KMS-11 (cell line): Measurements from ENCODE around the gene OR6C65.
"Not testable (repeated sequence)": the region's sequence is repeated elsewhere in the genome, so short reads cannot be mapped to it uniquely, and the experiment has no call there.

Source experiments
- H2AFZ ChIP-seq: fragments of 200-600 bp; sonication (generic); 2 replicates; pipeline ENCODE4 v1.6.1; 2016; ENCODE audit warnings: antibody characterized with exemption, mixed run types, low read depth
- H3K27ac ChIP-seq: fragments of 200-600 bp; sonication (generic); 2 replicates; pipeline ENCODE4 v1.6.1; 2016; ENCODE audit warnings: mild to moderate bottlenecking, mixed run types
- H3K27me3 ChIP-seq: fragments of 200-600 bp; sonication (generic); 2 replicates; pipeline ENCODE4 v1.6.1; 2017; ENCODE audit warnings: mild to moderate bottlenecking, low read depth, mixed run types, moderate library complexity; ENCODE audit not compliant: insufficient read depth
- H3K36me3 ChIP-seq: fragments of 200-600 bp; sonication (generic); 2 replicates; pipeline ENCODE4 v1.6.1; 2017; ENCODE audit warnings: mild to moderate bottlenecking, mixed run types; ENCODE audit not compliant: insufficient read depth
- H3K4me1 ChIP-seq: fragments of 200-600 bp; sonication (generic); 2 replicates; pipeline ENCODE4 v1.6.1; 2016; ENCODE audit warnings: mild to moderate bottlenecking, low read depth, mixed run types; ENCODE audit not compliant: poor library complexity, severe bottlenecking
- H3K4me2 ChIP-seq: fragments of 200-600 bp; sonication (generic); 2 replicates; pipeline ENCODE4 v1.7.0; 2016; ENCODE audit warnings: mild to moderate bottlenecking, mixed run types
- H3K4me3 ChIP-seq: fragments of 200-600 bp; sonication (generic); IDR thresholded peaks from 2 replicates; pipeline ENCODE4 v1.6.1; 2017; ENCODE audit warnings: low read depth, low read length, mixed read lengths; ENCODE audit not compliant: insufficient read depth
- H3K79me2 ChIP-seq: fragments of 200-600 bp; sonication (generic); 2 replicates; pipeline ENCODE4 v1.6.1; 2016; ENCODE audit warnings: low read depth, mixed run types; ENCODE audit not compliant: insufficient read depth
- H3K9ac ChIP-seq: fragments of 200-600 bp; sonication (generic); 2 replicates; pipeline ENCODE4 v1.6.1; 2016; ENCODE audit warnings: mild to moderate bottlenecking, mixed run types
- H4K20me1 ChIP-seq: fragments of 200-600 bp; sonication (generic); 2 replicates; pipeline ENCODE4 v1.6.1; 2016; ENCODE audit warnings: mild to moderate bottlenecking, mixed run types; ENCODE audit not compliant: insufficient read depth
- TF ChIP-seq, protein P1 (sequence below): fragments of 200-600 bp; sonication (generic); conservative IDR thresholded peaks from 2 replicates; pipeline ENCODE4 v1.6.1; 2017; ENCODE audit warnings: low read depth, mild to moderate bottlenecking, antibody characterized with exemption, low read length, moderate library complexity, mixed read lengths

OR6C65 gene

DNA sequence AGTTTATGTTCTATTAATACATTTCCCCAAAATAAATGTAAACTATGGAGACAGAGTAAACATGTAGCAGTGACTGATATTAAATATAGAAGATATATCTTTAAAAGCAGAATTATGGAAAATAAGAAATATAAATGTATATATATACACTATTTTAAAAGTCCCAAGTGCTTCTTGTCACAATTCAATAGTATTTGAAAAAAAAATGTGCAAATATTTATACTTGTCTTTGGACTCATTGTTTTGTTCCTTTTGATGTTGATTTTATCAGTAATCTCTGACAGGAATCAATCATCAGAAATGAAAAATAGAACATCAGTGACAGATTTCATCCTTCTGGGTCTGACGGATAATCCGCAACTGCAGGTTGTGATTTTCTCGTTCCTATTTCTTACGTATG, 25.6 kb downstream of the OR6C65 start, which contains the start of gene OR6C76:
TSS of gene OR6C76 (plus strand) at position 301 of the 400 bp plus-strand sequence. CDS start at position 301, 0 bp downstream.
- no peak within 1 kb of the TSS for H3K4me2 ChIP-seq
- H3K4me1 ChIP-seq = no peaks in the 10 kb centered on the region
- no peak within 1 kb of the TSS for H3K9ac ChIP-seq
- H3K36me3 ChIP-seq = no peaks in the 10 kb centered on the region
- H3K79me2 ChIP-seq = no peaks in the 10 kb centered on the region
- H2AFZ ChIP-seq = no peak within 1 kb of the TSS
- TF ChIP-seq, protein P1, sequence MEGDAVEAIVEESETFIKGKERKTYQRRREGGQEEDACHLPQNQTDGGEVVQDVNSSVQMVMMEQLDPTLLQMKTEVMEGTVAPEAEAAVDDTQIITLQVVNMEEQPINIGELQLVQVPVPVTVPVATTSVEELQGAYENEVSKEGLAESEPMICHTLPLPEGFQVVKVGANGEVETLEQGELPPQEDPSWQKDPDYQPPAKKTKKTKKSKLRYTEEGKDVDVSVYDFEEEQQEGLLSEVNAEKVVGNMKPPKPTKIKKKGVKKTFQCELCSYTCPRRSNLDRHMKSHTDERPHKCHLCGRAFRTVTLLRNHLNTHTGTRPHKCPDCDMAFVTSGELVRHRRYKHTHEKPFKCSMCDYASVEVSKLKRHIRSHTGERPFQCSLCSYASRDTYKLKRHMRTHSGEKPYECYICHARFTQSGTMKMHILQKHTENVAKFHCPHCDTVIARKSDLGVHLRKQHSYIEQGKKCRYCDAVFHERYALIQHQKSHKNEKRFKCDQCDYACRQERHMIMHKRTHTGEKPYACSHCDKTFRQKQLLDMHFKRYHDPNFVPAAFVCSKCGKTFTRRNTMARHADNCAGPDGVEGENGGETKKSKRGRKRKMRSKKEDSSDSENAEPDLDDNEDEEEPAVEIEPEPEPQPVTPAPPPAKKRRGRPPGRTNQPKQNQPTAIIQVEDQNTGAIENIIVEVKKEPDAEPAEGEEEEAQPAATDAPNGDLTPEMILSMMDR = no peak
- H3K4me3 ChIP-seq = no peak within 1 kb of the TSS
- H3K27me3 ChIP-seq = no peaks in the 10 kb centered on the region
- no peaks in the 10 kb centered on the region for H4K20me1 ChIP-seq
- no peak within 1 kb of the TSS for H3K27ac ChIP-seq

DNA sequence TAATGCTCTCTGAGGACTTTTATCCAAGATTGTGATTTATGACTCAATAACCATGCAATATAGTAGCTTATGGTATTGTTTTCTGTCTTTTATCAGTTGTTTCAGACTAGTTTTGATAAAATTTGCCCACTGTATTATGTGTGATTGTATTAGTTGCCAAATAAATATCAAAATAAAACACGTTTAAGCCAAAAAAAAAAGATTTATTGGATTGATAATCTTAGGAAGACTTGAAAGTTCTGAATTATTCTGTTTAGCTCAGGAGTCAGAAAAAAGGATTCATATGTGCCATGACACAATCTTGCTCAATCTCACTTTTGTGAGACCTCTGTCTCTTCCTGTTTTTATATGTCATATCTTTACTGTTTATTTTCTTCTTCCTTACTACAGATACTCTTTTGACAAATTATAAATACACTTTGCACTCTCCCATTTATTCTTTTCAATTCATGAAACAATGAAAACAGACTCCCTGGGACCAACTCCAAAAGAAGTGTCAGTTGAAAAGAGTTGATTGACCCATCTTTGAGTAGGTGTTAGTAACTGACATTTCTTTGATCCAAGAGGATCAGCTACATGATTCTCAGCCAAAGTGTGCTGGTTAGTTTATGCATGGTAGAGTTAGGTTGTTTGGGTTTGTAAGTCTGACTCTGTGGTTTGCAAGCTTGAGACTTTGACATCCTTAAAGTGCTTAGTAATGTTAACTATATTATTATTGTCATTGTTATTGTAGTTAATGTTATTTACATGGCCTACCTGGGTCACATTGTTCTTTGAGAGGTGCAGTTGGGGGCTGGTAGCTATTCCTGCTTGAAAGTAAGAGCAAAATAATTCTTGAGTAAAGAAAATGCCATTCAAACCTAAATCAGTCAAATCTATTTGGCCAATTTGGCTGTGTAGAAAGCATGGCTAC, 28.3 kb downstream of the OR6C65 start:
- Histone ChIP-seq H2AFZ (no peak overlapping the region), H4K20me1 (no peaks in the 10 kb centered on the region), H3K4me3 (no peak overlapping the region), H3K27me3 (no peaks in the 10 kb centered on the region), H3K4me2 (no peak overlapping the region), H3K9ac (no peak overlapping the region), H3K36me3 (no peaks in the 10 kb centered on the region), H3K27ac (no peak overlapping the region), H3K4me1 (no peaks in the 10 kb centered on the region), H3K79me2 (no peaks in the 10 kb centered on the region)
- TF ChIP-seq, protein P1 = no peak

GRCh38 chr12:55441233-55441632, 40.9 kb downstream of the OR6C65 start:
- not testable (repeated sequence) for H3K9ac ChIP-seq, H4K20me1 ChIP-seq, H3K4me2 ChIP-seq, H3K27ac ChIP-seq, H3K36me3 ChIP-seq, H2AFZ ChIP-seq, H3K79me2 ChIP-seq, H3K4me3 ChIP-seq, H3K27me3 ChIP-seq, H3K4me1 ChIP-seq

GRCh38 chr12:55443776-55444175, 43.4 kb downstream of the OR6C65 start, which contains the start of gene OR6C2:
Gene OR6C2 (plus strand): TSS chr12:55444076. CDS start chr12:55452214, 8,138 bp downstream.
- TF ChIP-seq, protein P1 = no peak
- H3K4me2 ChIP-seq = no peak within 1 kb of the TSS

GRCh38 chr12:55445357-55445756, 45.0 kb downstream of the OR6C65 start:
- H3K27ac ChIP-seq = no peak overlapping the region
- H3K79me2 ChIP-seq = no peaks in the 10 kb centered on the region
- no peaks in the 10 kb centered on the region for H3K36me3 ChIP-seq
- no peak overlapping the region for H2AFZ ChIP-seq
- no peak overlapping the region for H3K9ac ChIP-seq
- H3K27me3 ChIP-seq = no peaks in the 10 kb centered on the region
- no peak overlapping the region for H3K4me3 ChIP-seq
- TF ChIP-seq, protein P1 = no peak
- no peak overlapping the region for H3K4me2 ChIP-seq
- no peaks in the 10 kb centered on the region for H4K20me1 ChIP-seq
- no peaks in the 10 kb centered on the region for H3K4me1 ChIP-seq

More at GRCh38 chr12:55443776-55444175, 43.4 kb downstream of the OR6C65 start, which contains the start of gene OR6C2:
- Histone ChIP-seq H4K20me1 (no peaks in the 10 kb centered on the region), H3K27me3 (no peaks in the 10 kb centered on the region), H3K79me2 (no peaks in the 10 kb centered on the region), H2AFZ (no peak within 1 kb of the TSS), H3K36me3 (no peaks in the 10 kb centered on the region), H3K27ac (no peak within 1 kb of the TSS), H3K9ac (no peak within 1 kb of the TSS), H3K4me3 (no peak within 1 kb of the TSS), H3K4me1 (no peaks in the 10 kb centered on the region)
